Measurements from ENCODE around the gene BSCL2. TPM values are rescaled to one million over a fixed set of nuclear protein-coding genes. Genes with fewer than 3 reads are reported as not detected.
A peak's percentile ranks its signal among the peaks of the same experiment; 100 is the strongest.

The BSCL2 gene
- total RNA-seq, 1 donor from 2014 or later: 65.6 TPM

GRCh38 chr11:62727165-62727871 is 20.1 kb upstream of the BSCL2 start, which contains the start of gene HNRNPUL2:
TSS of gene HNRNPUL2 (minus strand) at chr11:62727457. CDS start at chr11:62727156, 301 bp downstream.
- DNase-seq (peak; percentile 99), ATAC-seq (peak; percentile 93)
- H3K27ac ChIP-seq: peak within 1 kb of the TSS; percentile 95
- H3K9me3 ChIP-seq: no peaks in the 10 kb centered on the region
- intact Hi-C loops (cut with DNase I): no loop called here
- peaks cover 39% of the 10 kb centered on the region for H3K4me1 ChIP-seq
- peak within 1 kb of the TSS; percentile 77 for H3K4me3 ChIP-seq
- peaks cover 32% of the 10 kb centered on the region for H3K36me3 ChIP-seq
- no peaks in the 10 kb centered on the region for H3K27me3 ChIP-seq
- no peak for TF ChIP-seq CTCF (IDR thresholded peaks at IDR 0.05)

GRCh38 chr11:62726915-62727164 is 19.6 kb upstream of the BSCL2 start:
- peaks cover 37% of the 10 kb centered on the region for H3K36me3 ChIP-seq
- ATAC-seq: no peak
- no peaks in the 10 kb centered on the region for H3K27me3 ChIP-seq
- no peak for TF ChIP-seq CTCF (IDR thresholded peaks at IDR 0.05)
- peak overlapping the region; percentile 77 for H3K4me3 ChIP-seq
- H3K27ac ChIP-seq: peak overlapping the region; percentile 95
- DNase-seq: no peak
- intact Hi-C loops (cut with DNase I): no loop called here
- H3K9me3 ChIP-seq: no peaks in the 10 kb centered on the region
- peaks cover 44% of the 10 kb centered on the region for H3K4me1 ChIP-seq

- H3K27ac ChIP-seq: peak overlapping the region; percentile 95
- intact Hi-C loops (cut with DNase I): no loop called here
- no peaks in the 10 kb centered on the region for H3K27me3 ChIP-seq
- ATAC-seq (no peak), DNase-seq (no peak)
- no peak for TF ChIP-seq CTCF (IDR thresholded peaks at IDR 0.05)
- peak overlapping the region; percentile 77 for H3K4me3 ChIP-seq
- H3K9me3 ChIP-seq: no peaks in the 10 kb centered on the region
- peaks cover 45% of the 10 kb centered on the region for H3K4me1 ChIP-seq
- H3K36me3 ChIP-seq: peaks cover 39% of the 10 kb centered on the region
These were observed 19.1 kb upstream of the BSCL2 start for GRCh38 chr11:62726156-62726914.

DNA sequence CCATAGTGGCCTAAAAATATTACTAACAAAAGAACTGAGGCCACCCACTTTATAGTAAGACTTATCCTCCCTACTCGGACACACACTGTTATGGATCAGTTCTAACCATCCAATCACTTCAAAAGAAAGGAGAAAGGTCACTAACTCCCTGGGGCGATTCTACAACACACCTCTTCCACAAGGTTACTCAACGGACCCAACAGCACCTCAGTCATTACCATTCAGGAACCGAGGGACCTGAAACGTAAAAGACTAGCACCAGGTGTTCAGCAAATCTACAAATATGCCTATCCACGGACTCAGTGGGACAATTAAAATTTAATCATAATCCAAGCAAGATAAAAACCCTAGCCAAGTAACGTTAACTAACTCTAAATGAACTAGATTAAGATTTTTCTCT is 18.4 kb upstream of the BSCL2 start:
- intact Hi-C loops (cut with DNase I): no loop called here
- no peaks in the 10 kb centered on the region for H3K9me3 ChIP-seq
- DNase-seq: no peak
- TF ChIP-seq CTCF (IDR thresholded peaks at IDR 0.05): no peak
- peaks cover 40% of the 10 kb centered on the region for H3K36me3 ChIP-seq
- H3K27ac ChIP-seq: peak overlapping the region; percentile 95
- H3K4me3 ChIP-seq: peak overlapping the region; percentile 77
- no peak for ATAC-seq
- peaks cover 38% of the 10 kb centered on the region for H3K4me1 ChIP-seq
- no peaks in the 10 kb centered on the region for H3K27me3 ChIP-seq

DNA sequence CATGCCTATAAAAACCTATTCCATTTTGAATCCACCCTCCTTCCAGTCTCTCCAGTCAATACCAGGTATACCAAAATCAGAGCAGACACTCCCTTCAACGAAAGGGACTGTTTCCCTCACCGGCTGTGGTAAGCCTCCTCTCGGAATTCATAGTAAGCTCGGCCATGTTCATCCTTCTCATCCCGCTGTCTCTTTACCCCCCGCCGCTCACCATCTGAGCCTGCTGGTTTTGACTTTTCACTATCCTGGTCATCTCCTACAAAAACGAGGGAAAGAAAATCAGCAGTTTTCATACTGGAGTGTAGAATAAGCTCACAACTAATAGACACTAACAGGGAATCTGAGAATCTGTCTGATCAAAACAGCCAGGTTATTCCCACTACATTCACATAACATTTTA is 16.9 kb upstream of the BSCL2 start:
- H3K36me3 ChIP-seq: peaks cover 55% of the 10 kb centered on the region
- H3K27me3 ChIP-seq: no peaks in the 10 kb centered on the region
- no peak for ATAC-seq
- H3K4me1 ChIP-seq: peaks cover 25% of the 10 kb centered on the region
- TF ChIP-seq CTCF (IDR thresholded peaks at IDR 0.05): no peak
- no peak for DNase-seq
- no peaks in the 10 kb centered on the region for H3K9me3 ChIP-seq
- intact Hi-C loops (cut with DNase I): no loop called here
- peak overlapping the region; percentile 77 for H3K4me3 ChIP-seq
- peak overlapping the region; percentile 95 for H3K27ac ChIP-seq

Data from upper lobe of right lung (tissue), 1 donor.